DOHH2 (cell line): ENCODE measurements around the gene RAB3C.

ENCODE experiments used
- CTCF ChIP-seq: fragments of 200-600 bp; sonication (generic); IDR thresholded peaks from one replicate; pipeline ENCODE4 v1.5.1; 2014; ENCODE audit warnings: antibody characterized with exemption, mild to moderate bottlenecking, low read depth, low read length; ENCODE audit not compliant: poor library complexity, severe bottlenecking
- EZH2phosphoT487 ChIP-seq: fragments of 200-600 bp; sonication (generic); IDR thresholded peaks from 2 replicates; pipeline ENCODE4 v1.6.1; 2017; ENCODE audit warnings: borderline replicate concordance, mild to moderate bottlenecking, antibody characterized with exemption, low read length, moderate library complexity, mixed read lengths

DNA sequence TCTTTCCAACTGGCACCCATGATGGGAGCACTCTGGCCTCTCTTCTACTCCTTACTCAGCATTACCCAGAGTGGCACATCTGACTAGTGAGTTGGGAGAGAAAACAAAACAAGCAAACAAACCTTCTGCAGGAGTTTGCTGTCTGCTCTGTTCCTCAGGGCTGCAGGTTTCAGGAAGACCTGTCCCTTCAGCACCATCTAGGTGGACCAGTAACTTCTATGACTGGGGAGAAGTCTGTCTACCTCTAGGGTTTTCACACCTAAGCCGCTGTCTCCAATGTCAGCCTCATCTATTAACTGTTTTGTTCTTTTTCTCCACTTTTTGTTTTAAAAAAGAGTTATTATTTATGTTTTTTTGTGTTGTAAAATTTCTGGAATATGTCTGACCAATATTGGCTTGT, 58.7 kb downstream of the RAB3C start:
- TF ChIP-seq CTCF: no peak
- TF ChIP-seq EZH2phosphoT487: no peak
